Muscle of arm (tissue), 12 donors: ENCODE data around the gene AP1M1. TPM values are rescaled to one million over a fixed set of nuclear protein-coding genes. Genes with fewer than 3 reads are reported as not detected.

Experiments
- DNase-seq: peaks from one replicate; pipeline ENCODE4 v3.0.0-alpha.2; 2013
- polyA plus RNA-seq, 12 donors: library from polyadenylated mRNA; unstranded; fragments of 120-200 nt; gene quantifications; one replicate each; pipeline ENCODE4 v1.2.1, GENCODE V29; 2013; ENCODE audit not compliant: insufficient read length in 12 of 12

The AP1M1 gene
- polyA plus RNA-seq, 12 donors: 33.0 to 94.9 (median 41.2) TPM; not detected in 1

GRCh38 chr19:16227837-16228636, 30.3 kb downstream of the AP1M1 start:
- DNase-seq: no peak

GRCh38 chr19:16228637-16229321, 31.1 kb downstream of the AP1M1 start:
- no peak for DNase-seq

DNA sequence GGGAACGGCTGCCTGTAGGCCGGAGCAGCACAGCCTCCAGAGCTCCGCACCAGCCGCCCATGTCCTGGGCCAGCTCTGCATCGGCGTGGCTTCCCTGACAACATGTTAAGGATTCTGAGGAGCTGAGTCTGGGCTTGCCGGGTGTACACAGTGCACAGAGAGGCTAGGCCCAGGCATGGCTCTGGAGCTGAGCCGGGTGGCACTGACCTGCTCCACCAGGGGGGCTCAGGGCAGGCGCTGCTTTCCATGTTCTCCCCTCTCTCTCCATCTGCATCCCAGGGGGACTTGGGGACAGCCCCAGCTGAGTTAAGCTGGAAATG, 31.6 kb downstream of the AP1M1 start:
- no peak for DNase-seq

GRCh38 chr19:16232127-16232526, 34.4 kb downstream of the AP1M1 start:
- DNase-seq: no peak

DNA sequence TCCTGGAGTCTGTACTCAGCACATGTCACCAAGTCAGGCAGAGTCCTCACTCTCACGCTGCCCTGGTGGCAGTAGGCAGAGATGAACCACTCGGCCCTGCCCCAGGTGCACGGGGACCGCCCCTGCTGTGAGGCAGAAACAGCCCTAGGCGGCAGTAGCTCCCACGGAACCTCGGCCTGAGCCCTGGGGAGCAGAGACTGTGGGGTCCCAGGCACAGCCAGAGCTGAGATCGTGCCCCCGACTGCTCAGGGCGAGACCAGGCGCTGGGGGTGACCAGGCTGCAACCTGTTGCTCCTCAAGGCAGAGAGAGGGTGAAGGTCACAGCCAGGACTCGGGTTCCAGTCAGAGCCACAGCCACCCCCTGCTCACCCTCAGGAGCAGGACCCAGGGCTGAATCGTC, 34.9 kb downstream of the AP1M1 start:
- no peak for DNase-seq

- DNase-seq: no peak
Observed at GRCh38 chr19:16233081-16233776, 35.5 kb downstream of the AP1M1 start.

GRCh38 chr19:16233836-16234551, 36.3 kb downstream of the AP1M1 start:
- DNase-seq: no peak

GRCh38 chr19:16234552-16235445, 37.1 kb downstream of the AP1M1 start:
- no peak for DNase-seq

GRCh38 chr19:16235811-16236652, 38.3 kb downstream of the AP1M1 start:
- no peak for DNase-seq

DNA sequence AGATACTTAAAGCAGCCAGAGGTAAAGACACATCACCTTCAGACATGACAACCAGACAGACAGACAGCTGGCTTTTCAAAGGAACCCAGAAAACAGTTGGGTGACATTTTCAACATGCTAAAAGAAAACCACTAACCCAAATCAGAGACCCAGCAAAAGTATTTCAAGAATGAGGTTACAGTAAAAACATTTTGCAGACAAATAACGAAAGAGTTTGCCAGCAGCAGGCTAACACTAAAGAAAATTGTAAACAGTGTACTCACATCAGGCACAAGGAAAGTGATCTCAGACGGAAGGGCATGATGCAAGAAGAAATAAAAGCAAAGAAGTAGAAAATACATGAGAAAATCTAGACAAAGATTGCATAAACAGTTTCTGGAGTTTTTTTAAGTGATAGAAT, 46.4 kb downstream of the AP1M1 start:
- DNase-seq: no peak

DNA sequence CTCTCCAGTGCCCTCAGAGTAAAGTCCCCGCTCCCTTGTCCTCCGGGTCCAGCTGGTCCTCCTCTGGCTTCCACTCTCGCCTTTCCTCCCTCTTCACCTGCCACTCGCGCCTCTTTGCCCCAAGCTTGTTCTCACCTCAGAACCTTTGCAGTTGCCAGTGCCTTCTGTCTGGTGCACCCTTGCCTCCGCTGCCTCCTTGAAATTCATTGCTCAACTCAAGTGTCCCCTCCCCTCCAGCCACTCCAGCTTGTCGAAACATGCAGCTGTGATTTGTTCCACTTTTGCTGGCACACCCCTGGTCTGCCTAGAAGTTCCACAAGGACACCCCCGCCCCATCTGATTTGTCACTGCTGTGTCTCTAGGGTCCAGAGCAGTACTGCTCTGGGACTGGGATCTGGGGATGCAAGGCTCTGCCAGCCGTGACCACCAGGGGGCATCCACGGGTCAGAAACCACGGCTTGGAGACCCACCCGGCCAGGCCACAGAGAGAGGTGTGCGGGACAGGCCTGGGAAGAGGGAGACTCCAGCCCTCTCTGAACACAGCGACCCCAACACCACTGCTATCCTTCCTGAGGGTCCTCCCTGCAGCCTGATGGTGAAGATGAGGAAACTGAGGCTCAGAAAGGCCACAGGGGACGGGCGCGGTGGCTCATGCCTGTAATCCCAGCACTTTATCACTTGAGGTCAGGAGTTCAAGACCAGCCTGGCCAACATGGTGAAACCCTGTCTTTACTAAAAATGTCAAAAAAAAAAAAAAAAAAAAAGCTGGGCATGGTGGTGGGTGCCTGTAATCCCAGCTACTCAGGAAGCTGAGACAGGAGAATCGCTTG, 49.9 kb downstream of the AP1M1 start:
- peak; percentile 84 for DNase-seq

GRCh38 chr19:16248380-16249023, 50.8 kb downstream of the AP1M1 start:
- DNase-seq: no peak

- no peak for DNase-seq
Observed at GRCh38 chr19:16249826-16250404, 52.2 kb downstream of the AP1M1 start.

- no peak for DNase-seq
Observed at GRCh38 chr19:16252459-16253205, 54.9 kb downstream of the AP1M1 start.

DNA sequence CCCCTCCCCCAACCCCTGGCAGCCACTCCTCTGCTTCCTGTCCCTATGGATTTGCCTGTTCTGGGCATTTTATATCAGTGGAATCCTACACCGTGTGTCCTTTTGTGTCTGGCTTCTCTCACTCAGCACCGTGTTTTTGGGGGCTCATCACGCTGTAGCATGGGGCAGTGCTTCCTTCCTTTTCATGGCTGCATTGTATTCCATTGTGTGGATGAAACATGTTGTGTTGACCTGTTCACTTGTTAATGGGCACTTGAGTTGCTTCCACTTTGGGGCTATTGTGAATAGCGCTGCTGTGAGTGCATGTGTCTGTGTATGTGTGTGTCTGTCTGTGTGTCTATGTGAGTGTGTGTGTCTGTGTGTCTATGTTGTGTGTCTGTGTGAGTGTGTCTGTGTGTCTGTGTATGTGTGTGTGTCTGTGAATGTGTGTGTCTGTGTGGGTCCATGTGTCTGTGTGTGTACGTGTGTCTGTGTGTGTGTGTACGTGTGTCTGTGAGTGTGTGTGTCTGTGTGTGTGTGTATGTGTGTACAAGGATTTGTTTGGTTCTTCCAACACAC, 57.2 kb downstream of the AP1M1 start:
- no peak for DNase-seq

GRCh38 chr19:16257509-16258002, 59.8 kb downstream of the AP1M1 start:
- no peak for DNase-seq

DNA sequence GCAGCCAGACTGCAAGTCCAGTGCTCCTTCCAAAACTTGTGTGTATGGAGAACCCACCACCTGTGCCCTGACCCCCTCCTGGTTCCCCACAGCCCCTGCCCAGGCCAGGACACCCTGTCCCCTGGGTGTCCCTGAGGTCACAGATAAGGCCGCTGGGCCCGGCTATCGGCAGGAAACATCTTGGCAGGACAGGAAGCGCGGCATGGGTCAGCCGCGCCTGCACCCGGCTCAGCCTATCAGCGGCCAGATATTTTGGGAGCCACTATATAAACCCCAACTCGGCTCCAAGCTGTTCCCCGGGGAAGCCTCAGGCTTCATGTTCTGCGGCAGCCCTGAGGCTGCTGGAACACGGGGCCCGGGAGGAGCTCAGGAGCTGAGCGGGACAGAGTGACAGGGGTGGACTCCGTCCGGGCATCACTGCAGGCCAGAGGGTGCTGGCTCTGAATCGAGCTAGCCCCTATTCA, 60.8 kb downstream of the AP1M1 start:
- DNase-seq: peak; percentile 45
